Tibial nerve (tissue), 4 donors: Measurements from ENCODE around the gene PIGQ. TPM values are rescaled to one million over a fixed set of nuclear protein-coding genes. Genes with fewer than 3 reads are reported as not detected.

Source experiments
- DNase-seq, 2 donors: peaks; one replicate each; pipeline ENCODE4 v3.0.0-alpha.2; 2019; ENCODE audit warnings: low spot score in 2 of 2
- H3K27ac ChIP-seq, 4 donors: fragments of 200-600 bp; sonication (generic) in 3 of 4; one replicate each; pipeline ENCODE4 v1.5.1; 2017 to 2019; ENCODE audit warnings: mild to moderate bottlenecking in 1 of 4
- H3K27me3 ChIP-seq, 2 donors: fragments of 200-600 bp; sonication (generic) in 1 of 2; one replicate each; pipeline versions ENCODE4 v1.5.1 to v1.6.0; 2017 to 2019
- H3K36me3 ChIP-seq, 3 donors: fragments of 200-600 bp; sonication (generic); one replicate each; pipeline ENCODE4 v1.5.1; 2018 to 2019
- H3K4me1 ChIP-seq, 4 donors: fragments of 200-600 bp; sonication (generic) in 3 of 4; one replicate each; pipeline ENCODE4 v1.5.1; 2017 to 2019
- H3K4me3 ChIP-seq, 4 donors: fragments of 200-600 bp; sonication (generic) in 3 of 4; one replicate each; pipeline ENCODE4 v1.5.1; 2017 to 2019; ENCODE audit warnings: mild to moderate bottlenecking in 1 of 4, moderate library complexity in 1 of 4
- H3K9me3 ChIP-seq, 4 donors: fragments of 200-600 bp; sonication (generic) in 3 of 4; one replicate each; pipeline ENCODE4 v1.5.1; 2017 to 2019
- CTCF ChIP-seq, 5 experiments: fragments of 200-600 bp in 3 of 5; fragments of 450-650 bp in 2 of 5; sonication (generic) in 3 of 5; IDR thresholded peaks; one replicate each; pipeline ENCODE4 v1.5.1; 2016 to 2019; ENCODE audit warnings: antibody characterized with exemption in 5 of 5, mild to moderate bottlenecking in 3 of 5, moderate library complexity in 2 of 5
- EP300 ChIP-seq, 2 donors: sonication (generic); formaldehyde crosslinking; IDR thresholded peaks; one replicate each; pipeline ENCODE4 v1.6.1; 2017; ENCODE audit warnings: antibody characterized with exemption in 2 of 2, mild to moderate bottlenecking in 1 of 2
- POLR2A ChIP-seq, 2 donors: fragments of 450-650 bp; IDR thresholded peaks; one replicate each; pipeline ENCODE4 v1.6.1; 2017; ENCODE audit warnings: antibody characterized with exemption in 2 of 2, mild to moderate bottlenecking in 2 of 2, moderate library complexity in 2 of 2
- WGBS, 2 donors: methylation state at CpG; one replicate each; pipeline ENCODE4 v1.1.5; 2018; 5-methylcytosine and 5-hydroxymethylcytosine counted together
- total RNA-seq, 4 donors: library from RNA; depleted of rRNA; stranded (reverse); fragments of >200 nt; gene quantifications; one replicate each; pipeline ENCODE4 v1.1.0, GENCODE V29; 2016

Gene PIGQ
- total RNA-seq, 4 donors from 2014 or later = 49.2 to 89.6 (median 71.8) TPM

- Histone ChIP-seq H3K27ac (peak overlapping the region in 1 of 4 donors; percentile 64), H3K36me3 (peaks cover 0 to 59% (median 0%) of the 10 kb centered on the region in 3 donors), H3K4me3 (no peak overlapping the region), H3K27me3 (no peaks in the 10 kb centered on the region), H3K9me3 (no peaks in the 10 kb centered on the region), H3K4me1 (peaks cover 0 to 27% (median under 1%) of the 10 kb centered on the region in 4 donors)
- TF ChIP-seq CTCF (IDR thresholded peaks at IDR 0.05) (no peak), POLR2A (IDR thresholded peaks at IDR 0.05) (no peak), EP300 (IDR thresholded peaks at IDR 0.05) (no peak)
- WGBS, 2 donors = 88 to 89% methylated on average over 13 to 27 of the region's 27 CpGs
- no peak for DNase-seq
These were observed 34.8 kb upstream of the PIGQ start for GRCh38 chr16:534856-535445.

- H3K4me3 ChIP-seq = no peak overlapping the region
These were observed 34.0 kb upstream of the PIGQ start for GRCh38 chr16:535446-536405.

DNA sequence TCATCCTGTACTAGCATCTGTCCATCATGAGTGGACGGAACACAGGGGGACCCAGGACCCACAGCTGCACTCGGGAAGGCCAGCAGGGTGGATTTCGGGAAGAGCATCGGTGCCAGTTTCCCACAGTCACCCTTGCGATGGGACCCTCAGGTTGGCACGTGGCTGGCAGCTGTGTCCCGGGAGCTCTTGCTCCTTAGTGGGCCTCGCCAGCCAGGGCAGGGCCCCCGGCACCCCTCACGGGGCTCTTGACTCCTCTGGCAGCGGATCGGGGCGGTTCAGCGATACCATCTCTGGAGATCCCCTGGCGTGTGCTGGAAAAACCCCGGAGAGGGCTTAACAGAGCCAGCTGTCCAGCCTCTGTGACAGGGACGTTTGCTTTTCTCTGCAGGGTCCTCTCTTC, 33.0 kb upstream of the PIGQ start:
- peaks cover 0 to 17% (median 0%) of the 10 kb centered on the region in 4 donors for H3K4me1 ChIP-seq
- peaks cover 0 to 72% (median 0%) of the 10 kb centered on the region in 3 donors for H3K36me3 ChIP-seq
- DNase-seq = no peak
- no peak overlapping the region for H3K4me3 ChIP-seq
- H3K27me3 ChIP-seq = no peaks in the 10 kb centered on the region
- H3K27ac ChIP-seq = no peak overlapping the region
- TF ChIP-seq POLR2A (IDR thresholded peaks at IDR 0.05) (no peak), EP300 (IDR thresholded peaks at IDR 0.05) (no peak), CTCF (IDR thresholded peaks at IDR 0.05) (no peak)
- no peaks in the 10 kb centered on the region for H3K9me3 ChIP-seq
- 91 to 96% methylated on average over 12 to 15 of the region's 17 CpGs for WGBS, 2 donors

More at GRCh38 chr16:535446-536405, 34.0 kb upstream of the PIGQ start:
- no peaks in the 10 kb centered on the region for H3K27me3 ChIP-seq
- peaks cover 0 to 67% (median 0%) of the 10 kb centered on the region in 3 donors for H3K36me3 ChIP-seq
- no peaks in the 10 kb centered on the region for H3K9me3 ChIP-seq
- TF ChIP-seq POLR2A (IDR thresholded peaks at IDR 0.05) (no peak), CTCF (IDR thresholded peaks at IDR 0.05) (no peak), EP300 (IDR thresholded peaks at IDR 0.05) (no peak)
- peak overlapping the region in 1 of 4 donors; percentile 64 for H3K27ac ChIP-seq
- peaks cover 0 to 19% (median 0%) of the 10 kb centered on the region in 4 donors for H3K4me1 ChIP-seq
- no peak for DNase-seq
- 85 to 90% methylated on average over 19 to 20 of the region's 39 CpGs for WGBS, 2 donors

DNA sequence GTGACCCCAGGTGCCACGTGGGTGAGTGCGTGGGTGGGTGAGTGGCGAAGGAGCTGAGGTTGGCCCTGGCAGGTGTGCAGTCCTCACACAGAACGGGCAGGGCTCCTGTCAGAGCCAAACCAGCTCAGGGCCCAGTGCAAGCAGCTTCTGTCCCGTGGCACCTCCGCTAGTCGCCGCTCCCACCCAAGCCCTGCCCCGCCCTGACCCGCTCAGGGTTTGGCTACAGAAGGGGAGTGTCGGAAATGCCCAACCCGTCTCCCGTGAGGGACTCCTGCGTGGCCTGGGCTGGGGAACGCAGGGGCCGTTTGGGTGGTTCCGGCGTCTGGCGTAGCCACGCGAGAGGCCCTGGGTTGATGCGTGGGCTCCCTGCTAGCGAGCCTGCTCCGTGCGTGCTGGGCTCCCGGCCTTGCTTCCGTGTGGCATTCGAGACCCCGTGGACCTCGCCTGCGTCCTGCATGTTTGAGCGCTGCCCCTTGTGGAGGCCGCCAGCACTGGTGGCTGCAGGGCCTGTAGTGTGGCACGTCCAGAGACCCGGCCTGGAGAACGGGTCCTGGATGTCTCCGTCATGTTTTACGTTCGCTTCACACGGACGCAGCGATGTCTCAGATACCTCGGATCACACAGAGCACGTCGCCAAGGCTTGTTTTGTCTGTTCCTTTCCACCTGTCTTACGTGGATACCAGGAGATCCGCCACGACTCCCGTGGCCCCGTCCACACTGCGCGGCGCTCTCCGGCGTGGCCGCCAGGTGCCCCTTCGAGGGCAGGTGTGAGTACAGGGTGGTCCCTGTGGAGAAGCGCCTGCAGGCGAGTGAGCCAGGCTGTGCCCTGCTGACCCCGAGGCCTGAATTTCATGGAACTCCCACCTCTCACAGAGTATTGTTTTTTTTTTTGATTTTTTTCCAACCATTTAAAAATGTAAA, 32.1 kb upstream of the PIGQ start:
- Histone ChIP-seq H3K27me3 (no peaks in the 10 kb centered on the region), H3K4me3 (no peak overlapping the region), H3K27ac (no peak overlapping the region), H3K9me3 (no peaks in the 10 kb centered on the region), H3K4me1 (peaks cover 0 to 17% (median 0%) of the 10 kb centered on the region in 4 donors), H3K36me3 (peaks cover 0 to 79% (median 0%) of the 10 kb centered on the region in 3 donors)
- TF ChIP-seq EP300 (IDR thresholded peaks at IDR 0.05) (no peak), CTCF (IDR thresholded peaks at IDR 0.05) (no peak), POLR2A (IDR thresholded peaks at IDR 0.05) (no peak)
- no peak for DNase-seq
- WGBS, 2 donors = 92 to 95% methylated on average over 54 to 55 of the region's 60 CpGs
